NOMO-1 (cell line): ENCODE measurements around the gene SVOP.

Source experiments
- DNase-seq, 2 experiments: peaks; one replicate each; lab custom pipeline; 2025; ENCODE audit not compliant: unreplicated experiment in 2 of 2; lab: John Stamatoyannopoulos, UW

SVOP gene

DNA sequence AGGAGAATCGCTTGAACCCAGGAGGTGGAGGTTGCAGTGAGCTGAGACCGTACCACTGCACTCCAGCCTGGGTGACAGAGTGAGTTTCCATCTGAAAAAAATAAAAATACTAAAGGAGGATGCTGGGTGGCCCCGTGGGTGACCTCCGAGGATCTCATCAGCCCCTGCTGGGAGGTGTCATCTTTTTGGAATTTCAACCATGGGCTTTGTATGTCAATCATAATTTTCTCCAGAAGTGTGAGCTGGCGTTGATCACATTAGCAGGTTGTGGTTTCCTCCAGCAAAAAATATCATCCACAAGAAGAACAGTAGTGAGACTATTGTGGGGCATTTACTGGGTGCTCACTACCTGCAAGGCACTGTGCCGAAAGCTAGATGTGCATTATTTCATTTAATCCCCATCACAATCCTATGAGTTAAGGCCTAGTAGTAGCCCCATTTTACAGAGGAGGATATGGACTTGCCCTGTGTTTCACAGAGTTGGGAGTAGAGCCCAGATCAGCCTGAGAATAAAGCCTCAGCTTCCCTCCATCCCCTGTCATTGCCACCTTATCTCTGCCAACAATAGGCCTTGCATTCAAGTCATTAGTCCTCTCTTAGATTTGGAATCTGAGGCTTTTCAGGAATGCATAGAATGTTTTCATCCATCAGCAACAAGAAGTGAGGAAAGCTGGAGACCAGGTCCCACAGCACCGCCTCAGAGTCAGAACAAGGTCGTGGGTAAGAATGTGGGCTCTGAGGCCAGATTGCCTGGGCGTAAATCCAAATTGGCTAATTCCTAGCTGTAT is 39.8 kb downstream of the SVOP start:
- DNase-seq: no peak

GRCh38 chr12:108977360-108977759 is 43.5 kb downstream of the SVOP start:
- no peak for DNase-seq

DNA sequence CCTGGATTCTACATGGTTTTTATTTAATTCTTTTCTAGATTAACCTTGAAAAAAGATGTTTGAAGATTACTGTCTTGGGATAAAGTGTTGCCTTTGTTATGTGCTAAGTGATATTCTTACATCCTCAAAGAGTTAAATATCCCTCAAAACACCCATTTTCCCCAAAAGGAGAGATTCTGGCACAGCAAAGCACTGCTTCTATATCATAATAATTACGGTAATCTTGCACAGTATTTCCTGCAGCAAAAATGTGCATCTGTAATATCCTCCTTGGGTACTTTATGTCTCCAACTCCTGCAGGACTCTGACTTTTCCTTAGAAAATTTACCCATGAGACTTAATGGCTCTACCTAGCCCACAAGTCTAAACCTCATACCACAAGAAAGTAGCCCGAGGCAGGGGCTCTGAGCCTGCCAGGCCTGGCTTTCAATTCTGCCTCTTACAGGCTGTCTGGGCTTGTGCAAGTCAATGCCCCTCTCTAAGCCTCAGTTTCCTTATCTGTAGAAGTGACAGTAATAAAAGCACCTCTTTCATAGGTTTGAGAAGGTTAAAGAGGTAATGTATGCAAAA is 45.8 kb downstream of the SVOP start:
- DNase-seq: no peak

DNA sequence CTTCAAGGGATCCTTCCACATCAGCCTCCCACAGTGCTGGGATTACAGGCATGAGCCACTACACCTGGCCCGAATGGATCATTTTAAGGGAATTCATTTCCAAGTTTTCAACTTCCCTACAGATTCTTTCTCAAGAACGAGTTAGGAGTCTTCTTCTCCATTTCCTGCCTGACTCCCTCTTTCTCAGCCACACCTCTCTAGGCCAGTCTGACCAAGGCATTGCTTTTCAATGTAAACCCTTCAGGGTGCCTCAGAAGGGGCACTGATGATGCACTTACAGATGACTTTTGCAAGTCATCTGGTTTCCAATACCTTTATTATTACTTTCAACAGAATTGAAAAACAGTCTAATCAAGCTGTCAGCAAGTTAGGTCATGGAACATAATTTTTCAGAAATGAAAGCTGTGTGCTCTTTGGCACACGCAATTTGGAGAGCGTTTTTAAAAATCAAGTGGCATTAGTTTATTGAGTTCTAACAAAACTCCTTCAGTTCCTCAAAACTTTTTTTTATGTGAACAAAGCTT is 47.2 kb downstream of the SVOP start:
- DNase-seq: peak in 1 of 2 experiments; percentile 35

DNA sequence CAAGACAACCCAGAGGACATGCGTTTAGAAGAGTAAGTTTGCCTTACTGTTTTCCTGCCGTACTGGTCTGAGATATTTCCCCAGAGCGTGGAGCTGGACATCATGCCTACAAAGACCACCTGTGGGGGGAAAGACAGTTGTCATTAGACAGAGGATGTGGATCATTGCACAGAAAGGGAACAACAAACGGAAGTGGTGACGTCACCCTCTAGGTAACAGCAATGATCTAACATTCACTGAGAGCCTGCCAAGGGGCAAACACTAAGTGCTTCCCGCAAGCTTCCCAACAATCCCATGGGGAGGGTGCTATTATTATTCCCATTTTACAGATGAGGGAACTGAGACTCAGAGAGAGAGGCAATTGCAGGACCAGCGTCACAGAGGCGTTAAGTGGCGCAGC is 48.5 kb downstream of the SVOP start:
- DNase-seq: peak in 1 of 2 experiments; percentile 26

DNA sequence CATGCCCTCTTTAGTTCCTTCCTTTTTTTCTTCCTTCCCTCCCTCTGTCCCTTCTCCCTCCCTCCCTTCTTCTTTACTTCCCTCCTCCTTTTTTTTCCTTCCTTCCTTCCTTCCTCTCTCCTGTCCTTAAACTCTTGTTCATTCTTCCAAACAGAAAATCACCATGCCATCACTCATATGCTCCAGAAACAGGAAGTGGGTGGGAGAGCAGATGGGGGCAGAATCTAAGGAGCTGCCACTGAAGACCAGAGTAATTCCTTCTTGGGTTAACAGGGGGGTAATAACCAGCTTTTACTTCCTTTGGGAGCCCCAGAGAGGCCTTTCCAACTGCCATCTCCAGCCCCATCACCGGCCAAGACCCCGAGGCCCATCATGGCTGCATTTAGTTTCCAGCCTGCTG is 51.2 kb downstream of the SVOP start:
- DNase-seq: no peak

GRCh38 chr12:108967869-108968540 is 52.9 kb downstream of the SVOP start:
- DNase-seq: peak in 1 of 2 experiments; percentile 5

GRCh38 chr12:108966378-108967151 is 54.3 kb downstream of the SVOP start:
- DNase-seq: no peak

GRCh38 chr12:108965886-108966285 is 55.0 kb downstream of the SVOP start:
- no peak for DNase-seq

DNA sequence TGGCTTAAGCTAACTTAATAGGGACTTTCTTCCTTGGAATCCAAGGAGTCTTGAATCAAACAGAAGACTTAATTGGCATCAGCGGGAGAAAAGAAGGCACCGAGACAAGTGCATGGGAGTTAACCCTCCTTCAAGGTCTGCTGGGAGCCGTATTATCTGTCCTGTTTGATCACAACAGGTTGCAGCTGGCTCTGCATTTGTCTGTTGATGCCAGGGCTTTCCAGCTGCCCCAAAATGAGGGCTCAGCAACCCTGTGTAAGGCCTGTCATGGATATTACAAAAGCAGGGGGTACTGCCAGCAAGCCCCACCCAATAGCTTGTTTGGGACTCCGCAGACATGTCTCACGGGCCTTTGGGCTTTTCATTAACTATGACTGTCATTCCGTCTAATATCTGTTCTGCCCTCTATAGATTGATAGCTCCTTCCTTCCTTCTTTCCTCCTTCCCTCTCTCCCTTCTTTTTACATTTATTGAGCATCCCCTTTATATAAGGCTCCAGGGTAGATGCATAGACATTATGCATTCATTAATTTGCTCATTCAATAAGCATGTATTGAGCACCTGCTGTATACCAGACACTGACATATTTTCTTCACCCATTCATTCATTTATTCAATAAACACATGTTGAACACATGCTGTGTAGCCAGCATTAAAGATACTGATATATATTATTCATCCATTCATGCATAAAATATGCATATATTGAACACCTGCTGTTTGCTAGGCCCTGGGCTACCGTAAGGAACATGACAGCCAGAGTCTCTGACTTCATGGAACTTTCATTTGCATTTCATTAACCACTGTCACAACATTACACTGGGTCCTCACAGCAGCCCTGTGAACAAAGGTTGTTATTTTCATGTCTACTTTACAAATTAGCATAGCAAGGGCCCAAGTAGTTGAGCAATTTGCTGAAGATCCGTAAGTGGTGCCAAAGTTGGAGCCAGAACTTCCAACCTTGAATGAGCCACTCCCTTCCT is 56.2 kb downstream of the SVOP start:
- no peak for DNase-seq

DNA sequence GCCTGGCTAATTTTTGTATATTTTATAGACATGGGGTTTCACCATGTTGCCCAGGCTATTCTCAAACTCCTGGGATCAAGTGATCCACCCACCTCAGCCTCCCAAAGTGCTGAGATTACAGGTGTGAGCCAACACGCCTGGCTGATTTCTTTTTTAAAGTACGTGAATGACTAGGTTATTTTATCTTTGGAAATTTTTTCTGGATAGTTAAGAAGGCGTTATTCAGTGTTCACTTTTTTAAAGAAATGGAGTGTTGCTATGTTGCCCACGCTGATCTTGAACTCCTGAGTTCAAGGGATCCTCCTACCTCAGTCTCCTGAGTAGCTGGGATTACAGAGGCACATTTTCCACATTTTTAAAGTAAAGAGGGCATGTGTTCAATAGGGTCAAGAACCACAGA is 58.6 kb downstream of the SVOP start:
- no peak for DNase-seq

- no peak for DNase-seq
Measured at GRCh38 chr12:108959748-108960655, 60.9 kb downstream of the SVOP start.

DNA sequence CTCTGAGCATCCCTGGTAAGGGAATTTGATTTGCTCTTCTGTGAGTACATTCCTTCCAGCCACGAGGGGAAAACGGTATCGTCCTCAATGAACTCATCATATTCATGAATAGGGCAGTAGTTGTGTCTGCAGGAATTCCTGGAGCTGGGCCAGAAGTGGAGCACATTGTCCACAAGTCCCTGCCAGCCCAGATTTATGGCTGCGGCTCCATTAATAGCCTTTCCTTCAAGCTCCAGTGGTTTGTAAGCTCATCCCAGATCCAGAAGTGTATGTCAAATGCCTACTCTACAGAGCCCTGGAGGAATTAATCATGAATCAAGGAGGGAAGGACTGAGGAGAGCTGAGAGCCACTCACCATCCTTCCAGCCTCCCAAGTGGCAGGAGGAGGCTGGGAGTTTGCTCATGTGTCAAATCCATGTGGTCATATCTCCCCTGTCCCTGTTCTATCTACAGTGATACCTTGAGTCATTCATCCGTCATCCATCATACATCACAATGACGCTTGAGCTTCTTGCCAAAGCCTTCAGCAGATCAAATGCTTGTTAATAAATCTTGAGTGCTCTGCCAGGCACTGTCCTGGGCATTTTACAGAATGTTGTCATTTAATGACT is 65.5 kb downstream of the SVOP start:
- DNase-seq: no peak

GRCh38 chr12:108950991-108951739 is 69.7 kb downstream of the SVOP start:
- peak; percentile 15 to 53 for DNase-seq

- DNase-seq: no peak
Measured at GRCh38 chr12:108949976-108950375, 70.9 kb downstream of the SVOP start.

- DNase-seq: peak; percentile 45 to 85
Measured at GRCh38 chr12:108948367-108948766, 72.5 kb downstream of the SVOP start.

GRCh38 chr12:108947097-108947496 is 73.8 kb downstream of the SVOP start:
- DNase-seq: no peak

DNA sequence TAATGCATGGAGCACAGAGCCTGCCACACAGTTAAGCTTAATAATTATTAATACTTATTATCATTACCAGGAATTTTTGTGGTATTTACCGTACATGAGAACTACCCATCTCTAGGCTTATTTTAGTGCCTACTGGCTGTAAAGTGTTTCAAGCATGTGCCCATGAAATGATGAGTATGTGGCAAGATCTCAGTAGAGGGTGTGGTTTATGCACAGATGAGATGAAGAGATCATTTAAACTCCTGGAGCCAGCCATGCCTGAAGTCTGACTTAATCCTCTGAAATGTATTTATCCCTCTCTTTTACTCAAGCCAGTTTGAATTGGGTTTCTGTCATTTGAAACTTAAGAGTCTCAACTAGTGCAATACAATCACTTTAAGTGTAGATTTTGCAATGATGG is 80.7 kb downstream of the SVOP start:
- DNase-seq: no peak
